Measurements from ENCODE around the gene CNIH3.

CNIH3 gene

GRCh38 chr1:224640587-224640986, 24.5 kb downstream of the CNIH3 start:
- DNase-seq (ENCODE audit: low read depth in 1 of 2, low spot score in 1 of 2), result no peak

GRCh38 chr1:224641030-224641429, 24.9 kb downstream of the CNIH3 start:
- no peak for DNase-seq (ENCODE audit: low read depth in 1 of 2, low spot score in 1 of 2)

GRCh38 chr1:224643653-224644052, 27.5 kb downstream of the CNIH3 start:
- no peak for DNase-seq (ENCODE audit: low read depth in 1 of 2, low spot score in 1 of 2)

GRCh38 chr1:224644553-224645154, 28.5 kb downstream of the CNIH3 start:
- peak; percentile 8 to 51 for DNase-seq (ENCODE audit: low read depth in 1 of 2, low spot score in 1 of 2)

- DNase-seq (ENCODE audit: low read depth in 1 of 2, low spot score in 1 of 2), result no peak
These were observed 31.3 kb downstream of the CNIH3 start for GRCh38 chr1:224647449-224647848.

- no peak for DNase-seq (ENCODE audit: low read depth in 1 of 2, low spot score in 1 of 2)
These were observed 34.2 kb downstream of the CNIH3 start for GRCh38 chr1:224650290-224650689.

- DNase-seq (ENCODE audit: low read depth in 1 of 2, low spot score in 1 of 2), result no peak
These were observed 35.1 kb downstream of the CNIH3 start for GRCh38 chr1:224651188-224651587.

- no peak for DNase-seq (ENCODE audit: low read depth in 1 of 2, low spot score in 1 of 2)
These were observed 40.3 kb downstream of the CNIH3 start for GRCh38 chr1:224656392-224656791.

- DNase-seq (ENCODE audit: low read depth in 1 of 2, low spot score in 1 of 2), result no peak
These were observed 44.0 kb downstream of the CNIH3 start for GRCh38 chr1:224660074-224660473.

- no peak for DNase-seq (ENCODE audit: low read depth in 1 of 2, low spot score in 1 of 2)
These were observed 46.8 kb downstream of the CNIH3 start for GRCh38 chr1:224662870-224663269.

GRCh38 chr1:224665016-224665415, 48.9 kb downstream of the CNIH3 start:
- no peak for DNase-seq (ENCODE audit: low read depth in 1 of 2, low spot score in 1 of 2)

- no peak for DNase-seq (ENCODE audit: low read depth in 1 of 2, low spot score in 1 of 2)
These were observed 50.0 kb downstream of the CNIH3 start for GRCh38 chr1:224666078-224666477.

GRCh38 chr1:224666913-224667312, 50.8 kb downstream of the CNIH3 start:
- no peak for DNase-seq (ENCODE audit: low read depth in 1 of 2, low spot score in 1 of 2)

- no peak for DNase-seq (ENCODE audit: low read depth in 1 of 2, low spot score in 1 of 2)
These were observed 52.9 kb downstream of the CNIH3 start for GRCh38 chr1:224668984-224669383.

GRCh38 chr1:224669403-224669802, 53.3 kb downstream of the CNIH3 start:
- no peak for DNase-seq (ENCODE audit: low read depth in 1 of 2, low spot score in 1 of 2)

- no peak for DNase-seq (ENCODE audit: low read depth in 1 of 2, low spot score in 1 of 2)
These were observed 54.4 kb downstream of the CNIH3 start for GRCh38 chr1:224670506-224670905.

GRCh38 chr1:224671076-224671475, 55.0 kb downstream of the CNIH3 start:
- no peak for DNase-seq (ENCODE audit: low read depth in 1 of 2, low spot score in 1 of 2)

GRCh38 chr1:224673141-224673540, 57.0 kb downstream of the CNIH3 start:
- no peak for DNase-seq (ENCODE audit: low read depth in 1 of 2, low spot score in 1 of 2)

- DNase-seq (ENCODE audit: low read depth in 1 of 2, low spot score in 1 of 2), result no peak
These were observed 59.5 kb downstream of the CNIH3 start for GRCh38 chr1:224675590-224675989.

- no peak for DNase-seq (ENCODE audit: low read depth in 1 of 2, low spot score in 1 of 2)
These were observed 60.4 kb downstream of the CNIH3 start for GRCh38 chr1:224676551-224676950.

GRCh38 chr1:224678168-224678567, 62.1 kb downstream of the CNIH3 start:
- DNase-seq (ENCODE audit: low read depth in 1 of 2, low spot score in 1 of 2), result no peak

- DNase-seq (ENCODE audit: low read depth in 1 of 2, low spot score in 1 of 2), result no peak
These were observed 63.5 kb downstream of the CNIH3 start for GRCh38 chr1:224679606-224680005.

GRCh38 chr1:224681816-224682215, 65.7 kb downstream of the CNIH3 start:
- no peak for DNase-seq (ENCODE audit: low read depth in 1 of 2, low spot score in 1 of 2)

- no peak for DNase-seq (ENCODE audit: low read depth in 1 of 2, low spot score in 1 of 2)
These were observed 67.8 kb downstream of the CNIH3 start for GRCh38 chr1:224683936-224684335.
